NOMO-1 treated with dmso at 0.1 percent for 144 hours (cell line): ENCODE results near the gene SPSB2.
A peak's percentile ranks its signal among the peaks of the same experiment; 100 is the strongest.
"Not testable (repeated sequence)": the region's sequence is repeated elsewhere in the genome, so short reads cannot be mapped to it uniquely, and the experiment has no call there.

ENCODE experiments used
- DNase-seq: peaks from one replicate; lab custom pipeline; 2025; ENCODE audit not compliant: unreplicated experiment; lab: John Stamatoyannopoulos, UW

SPSB2 gene

GRCh38 chr12:6871052-6871957 lies 1.8 kb downstream of the SPSB2 start:
- DNase-seq, result peak; percentile 29

GRCh38 chr12:6870304-6870703 lies 2.8 kb downstream of the SPSB2 start:
- not testable (repeated sequence) for DNase-seq

GRCh38 chr12:6869049-6870021 lies 3.8 kb downstream of the SPSB2 start:
- peak; percentile 61 for DNase-seq

GRCh38 chr12:6868211-6869048 lies 4.7 kb downstream of the SPSB2 start:
- no peak for DNase-seq

- peak; percentile 27 for DNase-seq
Observed at GRCh38 chr12:6867413-6868210, 5.5 kb downstream of the SPSB2 start, which contains the start of gene TPI1. Gene TPI1, plus strand, starts transcription at chr12:6867531. Its CDS starts 36 bp downstream, at chr12:6867567.

GRCh38 chr12:6866920-6867412 lies 6.1 kb downstream of the SPSB2 start:
- DNase-seq, result peak; percentile 67

- DNase-seq, result no peak
Observed at GRCh38 chr12:6866163-6866919, 6.8 kb downstream of the SPSB2 start.

GRCh38 chr12:6865307-6865706 lies 7.8 kb downstream of the SPSB2 start:
- DNase-seq, result not testable (repeated sequence)

- no peak for DNase-seq
Observed at GRCh38 chr12:6863586-6864321, 9.3 kb downstream of the SPSB2 start.

GRCh38 chr12:6863033-6863432 lies 10.1 kb downstream of the SPSB2 start:
- DNase-seq, result no peak

GRCh38 chr12:6861391-6861790 lies 11.7 kb downstream of the SPSB2 start:
- DNase-seq, result no peak

GRCh38 chr12:6860942-6861341 lies 12.2 kb downstream of the SPSB2 start:
- DNase-seq, result no peak

- DNase-seq, result no peak
Observed at GRCh38 chr12:6860116-6860515, 13.0 kb downstream of the SPSB2 start.

- no peak for DNase-seq
Observed at GRCh38 chr12:6858799-6859198, 14.3 kb downstream of the SPSB2 start.

GRCh38 chr12:6855322-6855721 lies 17.8 kb downstream of the SPSB2 start:
- DNase-seq, result no peak

GRCh38 chr12:6854036-6854435 lies 19.1 kb downstream of the SPSB2 start:
- DNase-seq, result no peak

GRCh38 chr12:6853626-6854025 lies 19.5 kb downstream of the SPSB2 start:
- no peak for DNase-seq

GRCh38 chr12:6852651-6853354 lies 20.3 kb downstream of the SPSB2 start:
- DNase-seq, result no peak
